ENCODE results near the gene PSMC4.

The PSMC4 gene

GRCh38 chr19:39996218-39996810 lies 25.3 kb downstream of the PSMC4 start:
- Histone ChIP-seq H3K9ac (ENCODE audit: low read length) (peak overlapping the region; percentile 87), H3K27me3 (ENCODE audit: low read depth, low read length) (no peaks in the 10 kb centered on the region), H3K79me2 (ENCODE audit: low read length) (peaks cover 45% of the 10 kb centered on the region), H3K4me3 (ENCODE audit: low read length) (peak overlapping the region; percentile 86), H3K4me1 (ENCODE audit: low read length) (peaks cover 12% of the 10 kb centered on the region), H2AFZ (ENCODE audit: low read depth, low read length) (peak overlapping the region; percentile 83), H3K36me3 (replicated peaks; ENCODE audit: low read depth, low read length) (peaks cover 22% of the 10 kb centered on the region), H3K27ac (ENCODE audit: low read length) (peak overlapping the region; percentile 53), H3K4me2 (ENCODE audit: low read length) (peak overlapping the region; percentile 84), H3K9me3 (ENCODE audit: insufficient read depth, low read length) (no peaks in the 10 kb centered on the region), H4K20me1 (ENCODE audit: insufficient read depth, low read length) (peaks cover 3% of the 10 kb centered on the region; the same call in 1 of the 2 replicates)
- TF ChIP-seq CTCF (IDR thresholded peaks at IDR 0.05; ENCODE audit: low read depth, low read length), result no peak
- TF ChIP-seq EZH2phosphoT487 (IDR thresholded peaks at IDR 0.05; ENCODE audit: low read depth), result no peak

- Histone ChIP-seq H3K79me2 (ENCODE audit: low read length) (peaks cover 41% of the 10 kb centered on the region), H2AFZ (ENCODE audit: low read depth, low read length) (peak within 1 kb of the TSS; percentile 85), H3K9me3 (ENCODE audit: insufficient read depth, low read length) (no peaks in the 10 kb centered on the region), H3K4me3 (ENCODE audit: low read length) (peak within 1 kb of the TSS; percentile 86), H3K4me2 (ENCODE audit: low read length) (peak within 1 kb of the TSS; percentile 84), H3K27me3 (ENCODE audit: low read depth, low read length) (no peaks in the 10 kb centered on the region), H3K9ac (ENCODE audit: low read length) (peak within 1 kb of the TSS; percentile 87), H3K27ac (ENCODE audit: low read length) (peak within 1 kb of the TSS; percentile 53), H4K20me1 (ENCODE audit: insufficient read depth, low read length) (no peaks in the 10 kb centered on the region), H3K4me1 (ENCODE audit: low read length) (peaks cover 12% of the 10 kb centered on the region), H3K36me3 (replicated peaks; ENCODE audit: low read depth, low read length) (peaks cover 20% of the 10 kb centered on the region)
- no peak for TF ChIP-seq CTCF (IDR thresholded peaks at IDR 0.05; ENCODE audit: low read depth, low read length)
- no peak for TF ChIP-seq EZH2phosphoT487 (IDR thresholded peaks at IDR 0.05; ENCODE audit: low read depth)
These were observed 26.1 kb downstream of the PSMC4 start, which contains the start of gene ZNF546 for GRCh38 chr19:39996811-39997637. ZNF546 (plus strand) TSS chr19:39997060; CDS start chr19:39998327, 1,267 bp downstream.

GRCh38 chr19:39997638-39998216 lies 26.8 kb downstream of the PSMC4 start:
- H3K4me3 ChIP-seq (ENCODE audit: low read length), result peak overlapping the region; percentile 86

More at GRCh38 chr19:39997638-39998216, 26.8 kb downstream of the PSMC4 start:
- Histone ChIP-seq H3K4me1 (ENCODE audit: low read length) (peaks cover 12% of the 10 kb centered on the region), H3K27ac (ENCODE audit: low read length) (no peak overlapping the region), H3K4me2 (ENCODE audit: low read length) (peak overlapping the region; percentile 84), H2AFZ (ENCODE audit: low read depth, low read length) (peak overlapping the region; percentile 85; the same call in 1 of the 2 replicates), H4K20me1 (ENCODE audit: insufficient read depth, low read length) (no peaks in the 10 kb centered on the region), H3K9me3 (ENCODE audit: insufficient read depth, low read length) (no peaks in the 10 kb centered on the region), H3K27me3 (ENCODE audit: low read depth, low read length) (no peaks in the 10 kb centered on the region), H3K9ac (ENCODE audit: low read length) (peak overlapping the region; percentile 87), H3K79me2 (ENCODE audit: low read length) (peaks cover 40% of the 10 kb centered on the region), H3K36me3 (replicated peaks; ENCODE audit: low read depth, low read length) (peaks cover 20% of the 10 kb centered on the region)
- TF ChIP-seq EZH2phosphoT487 (IDR thresholded peaks at IDR 0.05; ENCODE audit: low read depth) (no peak), CTCF (IDR thresholded peaks at IDR 0.05; ENCODE audit: low read depth, low read length) (no peak)
